ENCODE data around the gene HIVEP3. TPM values are rescaled to one million over a fixed set of nuclear protein-coding genes. Genes with fewer than 3 reads are reported as not detected.

Gene HIVEP3
- polyA plus RNA-seq, 1 donor (not counting 4 experiments of a cell fraction or from before 2014, with no cell fraction given), result 1.1 TPM

DNA sequence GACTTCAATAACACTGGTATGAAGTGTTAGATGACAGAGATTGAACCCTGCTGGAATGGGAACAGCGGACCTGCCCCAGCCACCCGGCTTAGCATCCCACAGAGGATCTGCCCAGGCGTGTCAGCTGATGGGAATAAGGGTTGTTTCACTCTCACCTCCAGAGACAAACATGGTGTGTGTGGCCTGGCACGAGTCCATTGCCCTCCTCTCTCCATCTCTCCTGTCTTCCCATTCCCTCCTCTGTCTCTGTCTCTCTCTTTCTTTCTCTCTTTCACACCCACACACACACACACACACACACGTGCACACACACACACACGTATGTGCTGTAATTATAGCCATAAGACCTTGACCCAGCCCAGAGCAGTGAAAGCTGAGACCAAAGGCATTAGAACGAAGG lies 200.2 kb downstream of the HIVEP3 start:
- Histone ChIP-seq H4K20me1 (ENCODE audit: control insufficient read depth, extremely low read depth, insufficient read depth, low read length) (no peaks in the 10 kb centered on the region), H3K9ac (ENCODE audit: control insufficient read depth, extremely low read depth, insufficient read depth, low read length) (no peak overlapping the region), H3K36me3 (ENCODE audit: control insufficient read depth in 2 of 2, extremely low read depth in 1 of 2, insufficient read depth in 2 of 2, low read length in 2 of 2) (no peaks in the 10 kb centered on the region), H2AFZ (ENCODE audit: control insufficient read depth, low read length) (no peak overlapping the region), H3K79me2 (ENCODE audit: control insufficient read depth, insufficient read depth, low read length) (no peaks in the 10 kb centered on the region), H3K27me3 (ENCODE audit: control insufficient read depth, extremely low read depth, insufficient read depth, low read length) (peaks cover 4% of the 10 kb centered on the region), H3K27ac (ENCODE audit: control insufficient read depth, insufficient read depth, low read length) (no peak overlapping the region), H3K4me1 (ENCODE audit: control insufficient read depth, extremely low read depth, insufficient read depth, low read length) (peaks cover 17% of the 10 kb centered on the region), H3K9me1 (ENCODE audit: control insufficient read depth, extremely low read depth, insufficient read depth, low read length) (no peaks in the 10 kb centered on the region), H3K9me3 (ENCODE audit: control insufficient read depth, low read depth, low read length) (no peaks in the 10 kb centered on the region), H3K4me2 (ENCODE audit: control insufficient read depth, extremely low read depth, insufficient read depth, low read depth, low read length) (peak overlapping the region; percentile 22), H3K4me3 (ENCODE audit: control insufficient read depth in 2 of 3, extremely low read depth in 1 of 3, insufficient read depth in 2 of 3, low read depth in 1 of 3, low read length in 3 of 3) (no peak overlapping the region)
- no peak for DNase-seq (ENCODE audit: low read depth, low spot score)
- TF ChIP-seq EZH2 (IDR thresholded peaks at IDR 0.05; ENCODE audit: low read length), result no peak
- TF ChIP-seq, protein P1, sequence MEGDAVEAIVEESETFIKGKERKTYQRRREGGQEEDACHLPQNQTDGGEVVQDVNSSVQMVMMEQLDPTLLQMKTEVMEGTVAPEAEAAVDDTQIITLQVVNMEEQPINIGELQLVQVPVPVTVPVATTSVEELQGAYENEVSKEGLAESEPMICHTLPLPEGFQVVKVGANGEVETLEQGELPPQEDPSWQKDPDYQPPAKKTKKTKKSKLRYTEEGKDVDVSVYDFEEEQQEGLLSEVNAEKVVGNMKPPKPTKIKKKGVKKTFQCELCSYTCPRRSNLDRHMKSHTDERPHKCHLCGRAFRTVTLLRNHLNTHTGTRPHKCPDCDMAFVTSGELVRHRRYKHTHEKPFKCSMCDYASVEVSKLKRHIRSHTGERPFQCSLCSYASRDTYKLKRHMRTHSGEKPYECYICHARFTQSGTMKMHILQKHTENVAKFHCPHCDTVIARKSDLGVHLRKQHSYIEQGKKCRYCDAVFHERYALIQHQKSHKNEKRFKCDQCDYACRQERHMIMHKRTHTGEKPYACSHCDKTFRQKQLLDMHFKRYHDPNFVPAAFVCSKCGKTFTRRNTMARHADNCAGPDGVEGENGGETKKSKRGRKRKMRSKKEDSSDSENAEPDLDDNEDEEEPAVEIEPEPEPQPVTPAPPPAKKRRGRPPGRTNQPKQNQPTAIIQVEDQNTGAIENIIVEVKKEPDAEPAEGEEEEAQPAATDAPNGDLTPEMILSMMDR (optimal IDR thresholded peaks at IDR 0.05 in 1 of 3, IDR thresholded peaks at IDR 0.05 in 1 of 3, conservative IDR thresholded peaks at IDR 0.05 in 1 of 3; ENCODE audit: extremely low read depth in 1 of 3, insufficient read depth in 2 of 3, low read length in 3 of 3), result no peak
- peak; percentile 89 for FAIRE-seq
- dilution Hi-C loops (cut with MboI; ENCODE audit: extremely low pct_ligation_motif_present, low sequenced_read_pairs), result no loop called here

DNA sequence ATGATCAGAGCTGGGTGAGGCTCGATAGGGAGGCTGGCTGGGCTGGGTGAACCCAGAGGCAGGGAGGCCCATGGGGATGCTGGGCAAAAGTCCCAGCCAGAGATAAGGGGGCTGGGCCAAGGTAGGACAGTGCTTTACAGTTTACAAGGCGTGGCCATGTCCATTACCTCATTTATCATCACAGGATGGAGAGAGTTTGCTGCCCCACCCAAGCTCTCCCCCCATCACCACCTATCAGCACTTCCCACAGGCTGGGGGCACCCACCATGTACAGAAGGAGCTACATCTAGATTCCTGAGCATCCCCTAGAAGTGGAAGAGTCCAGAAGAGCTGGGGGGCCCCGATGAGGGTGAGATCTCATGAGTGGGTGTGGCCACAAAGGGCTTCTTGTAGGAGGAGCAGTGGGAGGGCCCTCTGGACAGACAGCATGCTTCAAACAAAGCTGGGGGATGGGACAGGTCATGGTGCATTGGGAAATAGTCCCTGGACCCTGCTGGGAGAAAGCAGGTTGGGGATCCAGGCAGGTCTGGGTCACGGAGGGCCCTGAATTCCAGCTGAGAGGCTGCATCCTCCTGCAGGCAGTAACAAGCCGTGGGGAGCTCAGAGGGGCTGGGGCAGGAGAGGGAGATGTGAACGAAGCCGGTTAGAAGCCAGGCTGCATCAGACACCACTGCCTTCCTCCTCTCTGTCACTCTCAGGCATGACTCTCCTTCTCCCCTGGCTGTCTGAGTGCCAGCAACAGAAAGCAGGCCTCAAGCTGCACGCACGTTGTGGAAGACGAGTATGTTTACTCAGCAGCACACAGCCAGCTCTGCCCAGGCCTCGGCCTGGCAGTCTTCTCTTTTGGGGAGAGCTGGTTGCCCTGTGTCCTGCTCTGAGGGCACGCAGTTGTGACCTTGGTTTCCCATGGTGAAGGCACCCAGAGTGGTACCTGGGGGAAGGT lies 202.3 kb downstream of the HIVEP3 start:
- no peaks in the 10 kb centered on the region for H3K27me3 ChIP-seq (ENCODE audit: control insufficient read depth, extremely low read depth, insufficient read depth, low read length)
- no peaks in the 10 kb centered on the region for H3K9me3 ChIP-seq (ENCODE audit: control insufficient read depth, low read depth, low read length)
- H3K4me2 ChIP-seq (ENCODE audit: control insufficient read depth, extremely low read depth, insufficient read depth, low read depth, low read length), result no peak overlapping the region
- no peak overlapping the region for H3K9ac ChIP-seq (ENCODE audit: control insufficient read depth, extremely low read depth, insufficient read depth, low read length)
- H3K4me3 ChIP-seq (ENCODE audit: control insufficient read depth in 2 of 3, extremely low read depth in 1 of 3, insufficient read depth in 2 of 3, low read depth in 1 of 3, low read length in 3 of 3), result no peak overlapping the region
- no peak for TF ChIP-seq EZH2 (IDR thresholded peaks at IDR 0.05; ENCODE audit: low read length)
- TF ChIP-seq, protein P1 (optimal IDR thresholded peaks at IDR 0.05 in 1 of 3, IDR thresholded peaks at IDR 0.05 in 1 of 3, conservative IDR thresholded peaks at IDR 0.05 in 1 of 3; ENCODE audit: extremely low read depth in 1 of 3, insufficient read depth in 2 of 3, low read length in 3 of 3), result no peak
- H3K27ac ChIP-seq (ENCODE audit: control insufficient read depth, insufficient read depth, low read length), result no peak overlapping the region
- peaks cover 23% of the 10 kb centered on the region for H3K4me1 ChIP-seq (ENCODE audit: control insufficient read depth, extremely low read depth, insufficient read depth, low read length)
- H3K79me2 ChIP-seq (ENCODE audit: control insufficient read depth, insufficient read depth, low read length), result no peaks in the 10 kb centered on the region
- FAIRE-seq, result no peak
- no peaks in the 10 kb centered on the region for H3K9me1 ChIP-seq (ENCODE audit: control insufficient read depth, extremely low read depth, insufficient read depth, low read length)
- H4K20me1 ChIP-seq (ENCODE audit: control insufficient read depth, extremely low read depth, insufficient read depth, low read length), result no peaks in the 10 kb centered on the region
- no peak for DNase-seq (ENCODE audit: low read depth, low spot score)
- no peak overlapping the region for H2AFZ ChIP-seq (ENCODE audit: control insufficient read depth, low read length)
- H3K36me3 ChIP-seq (ENCODE audit: control insufficient read depth in 2 of 2, extremely low read depth in 1 of 2, insufficient read depth in 2 of 2, low read length in 2 of 2), result no peaks in the 10 kb centered on the region
- dilution Hi-C loops (cut with MboI; ENCODE audit: extremely low pct_ligation_motif_present, low sequenced_read_pairs), result no loop called here

Data from keratinocyte (primary cell).